ENCODE measurements around the gene TUBA4B. TPM values are rescaled to one million over a fixed set of nuclear protein-coding genes. Genes with fewer than 3 reads are reported as not detected.

The TUBA4B gene
- total RNA-seq, 1 experiment from 2014 or later, result not detected

DNA sequence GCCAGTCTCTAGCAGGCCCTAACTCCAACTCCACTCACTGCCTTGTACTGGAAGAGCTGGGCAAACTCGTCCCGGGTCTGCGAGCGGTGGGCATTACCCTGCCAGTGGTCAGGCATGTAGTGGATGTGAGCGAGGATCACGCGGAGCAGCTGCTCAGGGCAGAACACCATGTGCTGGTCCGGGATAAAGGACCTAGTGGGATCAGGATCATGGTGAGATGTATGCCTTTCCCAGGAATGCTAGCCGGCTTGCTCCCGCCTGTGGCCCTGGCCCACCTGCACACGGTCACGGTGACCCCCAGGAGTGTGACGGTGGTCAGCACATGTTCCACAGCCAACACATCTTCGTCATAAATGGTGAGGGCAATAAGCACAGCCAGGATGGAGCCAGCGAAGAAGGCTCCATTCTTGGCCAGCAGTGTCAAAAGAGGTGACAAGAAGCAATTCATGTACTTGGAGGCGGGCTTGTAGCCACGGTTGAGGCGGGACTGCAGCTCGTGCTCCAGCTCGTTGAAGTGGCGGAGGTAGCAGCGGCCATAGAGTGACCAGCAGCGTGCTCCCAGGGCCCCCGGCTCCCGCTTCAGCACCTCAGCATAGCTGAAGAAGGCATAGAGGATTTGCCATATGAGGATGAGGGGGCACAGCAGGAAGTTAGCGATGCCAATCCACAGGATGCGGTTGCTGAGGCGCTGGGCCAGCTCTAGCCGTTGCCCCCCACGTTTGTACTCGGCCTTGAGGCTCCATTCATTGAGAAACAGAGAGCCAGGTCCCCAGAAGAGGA lies 29.0 kb upstream of the TUBA4B start:
- Mint-ChIP-seq H3K4me1 (ENCODE audit: low read depth, unreplicated experiment) (no peaks in the 10 kb centered on the region), H3K27ac (ENCODE audit: unreplicated experiment) (no peak overlapping the region), H3K4me3 (ENCODE audit: unreplicated experiment) (no peak overlapping the region), H3K9me3 (ENCODE audit: unreplicated experiment) (no peaks in the 10 kb centered on the region), H3K27me3 (ENCODE audit: insufficient read depth, unreplicated experiment) (no peaks in the 10 kb centered on the region), H3K36me3 (ENCODE audit: insufficient read depth, unreplicated experiment) (peaks cover 38% of the 10 kb centered on the region)
- no peak for DNase-seq
- no peaks in the 10 kb centered on the region for H3K27me3 ChIP-seq (replicated peaks; ENCODE audit: control insufficient read depth, insufficient read depth, low read length)
- intact Hi-C loops (cut with micrococcal nuclease; ENCODE audit: unreplicated experiment), result no loop called here
- no peak overlapping the region for H3K4me3 ChIP-seq (ENCODE audit: low read depth, low read length)
- H3K4me1 ChIP-seq, result 0 out of 2 replicates have a peak, but pooled peaks cover 5% of the 10 kb centered on the region
- H3K9me3 ChIP-seq, result no peaks in the 10 kb centered on the region
- H3K36me3 ChIP-seq (ENCODE audit: control insufficient read depth, insufficient read depth, low read length), result peaks cover 3% of the 10 kb centered on the region; the same call in 1 of the 2 replicates
- ChIA-PET POLR2A (no interaction called here), CTCF (no interaction called here)
- BruUV-seq (replicated peaks), result no TSS peak
- TF ChIP-seq CTCF (IDR thresholded peaks at IDR 0.05; ENCODE audit: insufficient read depth in 1 of 2, low read depth in 1 of 2, low read length in 1 of 2, severe bottlenecking in 1 of 2, unreplicated experiment in 1 of 2), result no peak

DNA sequence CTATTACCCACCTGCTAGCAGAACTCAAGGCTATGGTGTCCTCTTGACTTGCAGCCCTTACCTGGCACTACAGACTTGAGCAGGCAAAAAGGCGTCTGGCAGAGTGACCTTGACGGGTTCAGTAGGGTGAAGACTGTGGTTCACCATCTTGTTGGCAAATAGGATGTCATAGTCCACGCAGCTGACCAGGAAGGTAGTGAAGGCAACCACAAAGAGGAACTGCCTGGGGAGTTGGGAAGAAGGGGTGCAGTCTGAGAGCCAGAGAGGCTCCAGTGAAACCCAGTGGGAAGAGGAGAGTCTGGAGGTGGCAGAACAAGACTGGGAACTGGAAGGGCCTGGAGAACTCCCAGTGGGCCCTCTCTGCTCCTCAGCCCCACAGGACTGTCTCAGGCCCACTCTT lies 27.7 kb upstream of the TUBA4B start:
- no peak overlapping the region for H3K27ac Mint-ChIP-seq (ENCODE audit: unreplicated experiment)

More for the DNA sequence above, 27.7 kb upstream of the TUBA4B start:
- Mint-ChIP-seq H3K4me1 (ENCODE audit: low read depth, unreplicated experiment) (no peaks in the 10 kb centered on the region), H3K36me3 (ENCODE audit: insufficient read depth, unreplicated experiment) (peaks cover 46% of the 10 kb centered on the region), H3K27me3 (ENCODE audit: insufficient read depth, unreplicated experiment) (no peaks in the 10 kb centered on the region), H3K4me3 (ENCODE audit: unreplicated experiment) (no peak overlapping the region), H3K9me3 (ENCODE audit: unreplicated experiment) (no peaks in the 10 kb centered on the region)
- TF ChIP-seq CTCF (IDR thresholded peaks at IDR 0.05; ENCODE audit: insufficient read depth in 1 of 2, low read depth in 1 of 2, low read length in 1 of 2, severe bottlenecking in 1 of 2, unreplicated experiment in 1 of 2), result no peak
- no TSS peak for BruUV-seq (replicated peaks)
- intact Hi-C loops (cut with micrococcal nuclease; ENCODE audit: unreplicated experiment), result no loop called here
- POLR2A ChIA-PET, result no interaction called here
- no peaks in the 10 kb centered on the region for H3K9me3 ChIP-seq
- H3K27me3 ChIP-seq (replicated peaks; ENCODE audit: control insufficient read depth, insufficient read depth, low read length), result no peaks in the 10 kb centered on the region
- peaks cover 3% of the 10 kb centered on the region; the same call in 1 of the 2 replicates for H3K36me3 ChIP-seq (ENCODE audit: control insufficient read depth, insufficient read depth, low read length)
- CTCF ChIA-PET, result no interaction called here
- H3K4me3 ChIP-seq (ENCODE audit: low read depth, low read length), result no peak overlapping the region
- no peaks in the 10 kb centered on the region for H3K4me1 ChIP-seq
- no peak for DNase-seq

All from Caco-2 (cell line).